ENCODE measurements around the gene CRHR1. TPM values are rescaled to one million over a fixed set of nuclear protein-coding genes. Genes with fewer than 3 reads are reported as not detected.

CRHR1 gene
- total RNA-seq, 1 experiment from 2014 or later = 1.6 TPM

DNA sequence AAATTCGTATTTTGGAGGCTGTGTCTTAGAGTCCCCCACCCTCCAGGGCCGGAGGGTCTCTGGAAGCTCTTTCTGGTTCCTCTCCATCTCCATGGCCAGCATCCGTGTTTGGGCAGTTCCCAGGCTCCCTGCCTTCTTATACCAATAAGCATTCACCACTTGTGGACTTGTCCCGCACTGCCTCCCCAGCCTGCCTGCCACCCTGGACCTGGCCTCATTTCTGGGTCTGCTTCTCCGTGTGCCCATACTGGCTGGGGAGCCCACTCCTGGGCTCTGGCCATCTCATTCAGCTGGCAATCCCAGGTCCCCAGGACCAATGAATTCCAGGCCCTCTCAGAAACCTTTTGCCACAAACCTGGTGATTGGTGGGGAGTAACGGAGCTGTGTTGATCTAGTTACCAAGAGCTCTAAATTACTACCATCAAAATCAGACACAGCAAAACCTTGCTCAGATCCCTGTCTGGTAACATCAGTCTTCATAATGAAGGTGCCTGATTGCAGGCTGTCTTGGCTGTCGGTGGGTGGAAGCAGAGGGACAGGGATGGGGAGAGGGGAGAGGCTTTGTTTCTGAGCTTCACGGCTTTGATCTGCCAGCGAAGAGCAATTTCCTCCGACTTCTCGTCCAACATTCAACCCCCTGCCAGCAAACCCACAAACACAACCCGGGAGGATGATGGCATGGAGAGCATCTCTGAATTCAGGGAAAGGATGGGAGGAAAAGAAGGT is 27.7 kb upstream of the CRHR1 start:
- POLR2A ChIA-PET = interaction anchor here (0.8 kb wide), 1 partner anchor 28 kb away, joined by 3 read pairs; the partner anchor contains the start of gene CRHR1

DNA sequence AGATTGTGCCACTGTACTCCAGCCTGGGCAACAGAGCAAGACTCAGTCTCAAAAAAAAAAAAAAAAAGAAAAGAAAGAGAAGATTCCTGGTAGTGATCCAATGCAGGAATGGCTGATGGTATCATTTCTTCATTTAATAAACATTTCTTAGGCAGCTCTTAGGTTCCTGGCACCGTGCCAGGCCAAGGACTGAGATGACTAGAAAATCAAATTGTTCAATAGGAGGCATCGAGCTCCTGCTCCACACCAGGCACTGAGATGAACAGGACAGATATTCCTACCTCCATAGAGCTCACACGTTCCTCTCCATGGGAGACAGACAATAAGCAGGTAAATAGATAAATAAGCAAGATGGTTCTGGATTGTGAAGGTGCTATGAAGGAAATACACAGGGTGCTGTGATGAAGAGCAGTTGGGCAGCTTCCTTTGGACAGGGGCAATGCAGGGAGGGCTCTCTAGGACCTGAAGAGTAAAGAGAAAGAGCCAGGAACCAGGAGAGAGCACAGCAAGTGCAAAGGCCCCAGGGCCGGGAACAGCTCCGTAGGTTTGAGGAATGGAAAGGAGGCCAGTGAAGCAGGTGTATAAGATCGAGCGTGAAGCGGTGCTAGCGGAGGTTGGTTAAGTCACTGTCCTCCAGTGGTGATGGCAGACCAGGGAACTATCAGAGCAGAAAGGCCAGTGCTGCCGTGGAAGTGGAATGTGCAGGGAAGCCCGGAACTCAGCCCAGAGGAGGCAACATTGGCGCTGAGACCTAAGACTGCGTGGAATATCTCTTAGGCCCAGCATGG is 26.5 kb upstream of the CRHR1 start:
- H3K27ac Mint-ChIP-seq = no peak overlapping the region
- CTCF ChIA-PET = interaction anchor here (0.7 to 2.2 kb wide), 5 partner anchors 12 to 117 kb away, joined by 3 to 8 read pairs (median 7); no protein-coding TSS in a partner anchor
- H3K36me3 Mint-ChIP-seq = no peaks in the 10 kb centered on the region
- peaks cover 7% of the 10 kb centered on the region for H3K9me3 Mint-ChIP-seq
- no peak for TF ChIP-seq ZNF671 (CRISPR knock-in tag; IDR thresholded peaks at IDR 0.05)
- TF ChIP-seq HMGA2 (CRISPR knock-in tag; IDR thresholded peaks at IDR 0.05) = no peak
- TF ChIP-seq, protein P1, sequence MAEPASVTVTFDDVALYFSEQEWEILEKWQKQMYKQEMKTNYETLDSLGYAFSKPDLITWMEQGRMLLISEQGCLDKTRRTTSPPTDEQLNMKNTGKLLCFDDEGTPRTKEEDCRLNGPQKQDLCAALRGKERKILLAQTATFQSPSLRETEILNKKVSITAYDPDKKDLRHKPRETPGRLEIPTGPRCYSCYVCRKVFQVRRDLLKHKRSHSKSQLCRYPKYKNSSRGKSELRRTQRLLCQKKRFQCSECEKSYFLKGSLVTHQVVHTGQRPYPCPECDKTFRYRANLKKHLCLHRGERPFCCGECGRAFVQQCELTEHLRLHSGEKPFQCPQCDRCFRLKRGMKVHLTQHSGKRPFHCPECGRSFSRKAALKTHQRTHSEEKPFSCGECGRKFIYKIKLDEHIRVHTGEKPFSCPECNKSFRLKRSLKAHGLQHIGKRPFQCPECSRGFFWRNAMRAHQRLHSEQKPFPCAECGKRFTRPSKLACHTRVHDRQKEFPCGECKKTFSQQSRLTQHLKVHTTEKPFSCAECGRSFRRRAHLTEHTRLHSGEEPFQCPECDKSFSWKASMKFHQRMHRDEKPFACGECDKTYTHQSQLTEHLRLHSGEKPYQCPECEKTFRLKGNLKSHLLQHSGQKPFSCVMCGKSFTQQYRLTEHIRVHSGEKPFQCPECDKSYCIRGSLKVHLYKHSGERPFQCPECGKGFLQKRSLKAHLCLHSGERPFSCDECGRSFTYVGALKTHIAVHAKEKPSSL (CRISPR knock-in tag; conservative IDR thresholded peaks at IDR 0.05) = no peak
- TF ChIP-seq, protein P2, sequence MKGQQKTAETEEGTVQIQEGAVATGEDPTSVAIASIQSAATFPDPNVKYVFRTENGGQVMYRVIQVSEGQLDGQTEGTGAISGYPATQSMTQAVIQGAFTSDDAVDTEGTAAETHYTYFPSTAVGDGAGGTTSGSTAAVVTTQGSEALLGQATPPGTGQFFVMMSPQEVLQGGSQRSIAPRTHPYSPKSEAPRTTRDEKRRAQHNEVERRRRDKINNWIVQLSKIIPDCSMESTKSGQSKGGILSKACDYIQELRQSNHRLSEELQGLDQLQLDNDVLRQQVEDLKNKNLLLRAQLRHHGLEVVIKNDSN (CRISPR knock-in tag; IDR thresholded peaks at IDR 0.05) = no peak
- TF ChIP-seq, protein P3, sequence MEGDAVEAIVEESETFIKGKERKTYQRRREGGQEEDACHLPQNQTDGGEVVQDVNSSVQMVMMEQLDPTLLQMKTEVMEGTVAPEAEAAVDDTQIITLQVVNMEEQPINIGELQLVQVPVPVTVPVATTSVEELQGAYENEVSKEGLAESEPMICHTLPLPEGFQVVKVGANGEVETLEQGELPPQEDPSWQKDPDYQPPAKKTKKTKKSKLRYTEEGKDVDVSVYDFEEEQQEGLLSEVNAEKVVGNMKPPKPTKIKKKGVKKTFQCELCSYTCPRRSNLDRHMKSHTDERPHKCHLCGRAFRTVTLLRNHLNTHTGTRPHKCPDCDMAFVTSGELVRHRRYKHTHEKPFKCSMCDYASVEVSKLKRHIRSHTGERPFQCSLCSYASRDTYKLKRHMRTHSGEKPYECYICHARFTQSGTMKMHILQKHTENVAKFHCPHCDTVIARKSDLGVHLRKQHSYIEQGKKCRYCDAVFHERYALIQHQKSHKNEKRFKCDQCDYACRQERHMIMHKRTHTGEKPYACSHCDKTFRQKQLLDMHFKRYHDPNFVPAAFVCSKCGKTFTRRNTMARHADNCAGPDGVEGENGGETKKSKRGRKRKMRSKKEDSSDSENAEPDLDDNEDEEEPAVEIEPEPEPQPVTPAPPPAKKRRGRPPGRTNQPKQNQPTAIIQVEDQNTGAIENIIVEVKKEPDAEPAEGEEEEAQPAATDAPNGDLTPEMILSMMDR (IDR thresholded peaks at IDR 0.05) = no peak
- TF ChIP-seq TCF7 (CRISPR knock-in tag; IDR thresholded peaks at IDR 0.05; ENCODE audit: low read depth) = no peak
- no peak for TF ChIP-seq ZNF263 (CRISPR knock-in tag; IDR thresholded peaks at IDR 0.05; ENCODE audit: low read depth)
- TF ChIP-seq, protein P4, sequence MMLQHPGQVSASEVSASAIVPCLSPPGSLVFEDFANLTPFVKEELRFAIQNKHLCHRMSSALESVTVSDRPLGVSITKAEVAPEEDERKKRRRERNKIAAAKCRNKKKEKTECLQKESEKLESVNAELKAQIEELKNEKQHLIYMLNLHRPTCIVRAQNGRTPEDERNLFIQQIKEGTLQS (CRISPR knock-in tag; conservative IDR thresholded peaks at IDR 0.05) = no peak
- TF ChIP-seq SP1 (CRISPR knock-in tag; conservative IDR thresholded peaks at IDR 0.05) = no peak
- TF ChIP-seq, protein P5, sequence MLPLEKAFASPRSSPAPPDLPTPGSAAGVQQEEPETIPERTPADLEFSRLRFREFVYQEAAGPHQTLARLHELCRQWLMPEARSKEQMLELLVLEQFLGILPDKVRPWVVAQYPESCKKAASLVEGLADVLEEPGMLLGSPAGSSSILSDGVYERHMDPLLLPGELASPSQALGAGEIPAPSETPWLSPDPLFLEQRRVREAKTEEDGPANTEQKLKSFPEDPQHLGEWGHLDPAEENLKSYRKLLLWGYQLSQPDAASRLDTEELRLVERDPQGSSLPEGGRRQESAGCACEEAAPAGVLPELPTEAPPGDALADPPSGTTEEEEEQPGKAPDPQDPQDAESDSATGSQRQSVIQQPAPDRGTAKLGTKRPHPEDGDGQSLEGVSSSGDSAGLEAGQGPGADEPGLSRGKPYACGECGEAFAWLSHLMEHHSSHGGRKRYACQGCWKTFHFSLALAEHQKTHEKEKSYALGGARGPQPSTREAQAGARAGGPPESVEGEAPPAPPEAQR (CRISPR knock-in tag; IDR thresholded peaks at IDR 0.05) = no peak
- TF ChIP-seq CREB1 (CRISPR knock-in tag; IDR thresholded peaks at IDR 0.05) = no peak
- TF ChIP-seq, protein P6, sequence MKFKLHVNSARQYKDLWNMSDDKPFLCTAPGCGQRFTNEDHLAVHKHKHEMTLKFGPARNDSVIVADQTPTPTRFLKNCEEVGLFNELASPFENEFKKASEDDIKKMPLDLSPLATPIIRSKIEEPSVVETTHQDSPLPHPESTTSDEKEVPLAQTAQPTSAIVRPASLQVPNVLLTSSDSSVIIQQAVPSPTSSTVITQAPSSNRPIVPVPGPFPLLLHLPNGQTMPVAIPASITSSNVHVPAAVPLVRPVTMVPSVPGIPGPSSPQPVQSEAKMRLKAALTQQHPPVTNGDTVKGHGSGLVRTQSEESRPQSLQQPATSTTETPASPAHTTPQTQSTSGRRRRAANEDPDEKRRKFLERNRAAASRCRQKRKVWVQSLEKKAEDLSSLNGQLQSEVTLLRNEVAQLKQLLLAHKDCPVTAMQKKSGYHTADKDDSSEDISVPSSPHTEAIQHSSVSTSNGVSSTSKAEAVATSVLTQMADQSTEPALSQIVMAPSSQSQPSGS (CRISPR knock-in tag; IDR thresholded peaks at IDR 0.05; ENCODE audit: borderline replicate concordance, low read depth) = no peak
- peaks cover 2% of the 10 kb centered on the region; the same call in 1 of the 2 replicates for H3K4me1 Mint-ChIP-seq
- DNase-seq (ENCODE audit: low spot score) = no peak
- ATAC-seq = no peak
- H3K4me3 Mint-ChIP-seq = no peak overlapping the region
- H3K27me3 Mint-ChIP-seq (ENCODE audit: low read depth) = peaks cover 19% of the 10 kb centered on the region
- POLR2A ChIA-PET = no interaction called here

More for the DNA sequence above, 27.7 kb upstream of the CRHR1 start:
- ATAC-seq = no peak
- no peaks in the 10 kb centered on the region for H3K4me1 Mint-ChIP-seq
- H3K36me3 Mint-ChIP-seq = no peaks in the 10 kb centered on the region
- CTCF ChIA-PET = interaction anchor here (0.6 to 2.2 kb wide), 7 partner anchors 27 to 116 kb away, joined by 3 to 8 read pairs (median 3); no protein-coding TSS in a partner anchor
- no peak overlapping the region for H3K27ac Mint-ChIP-seq
- DNase-seq (ENCODE audit: low spot score) = no peak
- H3K9me3 Mint-ChIP-seq = peaks cover 7% of the 10 kb centered on the region
- H3K4me3 Mint-ChIP-seq = no peak overlapping the region
- H3K27me3 Mint-ChIP-seq (ENCODE audit: low read depth) = peaks cover 31% of the 10 kb centered on the region
- TF ChIP-seq, protein P7, sequence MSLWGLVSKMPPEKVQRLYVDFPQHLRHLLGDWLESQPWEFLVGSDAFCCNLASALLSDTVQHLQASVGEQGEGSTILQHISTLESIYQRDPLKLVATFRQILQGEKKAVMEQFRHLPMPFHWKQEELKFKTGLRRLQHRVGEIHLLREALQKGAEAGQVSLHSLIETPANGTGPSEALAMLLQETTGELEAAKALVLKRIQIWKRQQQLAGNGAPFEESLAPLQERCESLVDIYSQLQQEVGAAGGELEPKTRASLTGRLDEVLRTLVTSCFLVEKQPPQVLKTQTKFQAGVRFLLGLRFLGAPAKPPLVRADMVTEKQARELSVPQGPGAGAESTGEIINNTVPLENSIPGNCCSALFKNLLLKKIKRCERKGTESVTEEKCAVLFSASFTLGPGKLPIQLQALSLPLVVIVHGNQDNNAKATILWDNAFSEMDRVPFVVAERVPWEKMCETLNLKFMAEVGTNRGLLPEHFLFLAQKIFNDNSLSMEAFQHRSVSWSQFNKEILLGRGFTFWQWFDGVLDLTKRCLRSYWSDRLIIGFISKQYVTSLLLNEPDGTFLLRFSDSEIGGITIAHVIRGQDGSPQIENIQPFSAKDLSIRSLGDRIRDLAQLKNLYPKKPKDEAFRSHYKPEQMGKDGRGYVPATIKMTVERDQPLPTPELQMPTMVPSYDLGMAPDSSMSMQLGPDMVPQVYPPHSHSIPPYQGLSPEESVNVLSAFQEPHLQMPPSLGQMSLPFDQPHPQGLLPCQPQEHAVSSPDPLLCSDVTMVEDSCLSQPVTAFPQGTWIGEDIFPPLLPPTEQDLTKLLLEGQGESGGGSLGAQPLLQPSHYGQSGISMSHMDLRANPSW (CRISPR knock-in tag; conservative IDR thresholded peaks at IDR 0.05; ENCODE audit: low read depth) = no peak
